Cardiac septum (tissue), 1 donor: ENCODE measurements around the gene RGS1. TPM values are rescaled to one million over a fixed set of nuclear protein-coding genes. Genes with fewer than 3 reads are reported as not detected.

Source experiments
- DNase-seq: peaks from one replicate; pipeline ENCODE4 v3.0.0-alpha.2; 2020; ENCODE audit warnings: low spot score
- intact Hi-C: fragments of 100-400 bp; cut with DNase I; formaldehyde crosslinking; loops from one replicate; pipeline ENCODE4 v1.14.0; 2022
- total RNA-seq: library from RNA; stranded (reverse); fragmentation: NEBNext Ultra II Directional; extraction: Animal tissue kit (Norgen Biotek cat#: 25700); gene quantifications from one replicate; pipeline ENCODE4 v1.2.1, GENCODE V29; 2021
- donor health status: DM: no; HTN: no; CAD: no.

RGS1 gene
- total RNA-seq, 1 donor from 2014 or later: 2.6 TPM

DNA sequence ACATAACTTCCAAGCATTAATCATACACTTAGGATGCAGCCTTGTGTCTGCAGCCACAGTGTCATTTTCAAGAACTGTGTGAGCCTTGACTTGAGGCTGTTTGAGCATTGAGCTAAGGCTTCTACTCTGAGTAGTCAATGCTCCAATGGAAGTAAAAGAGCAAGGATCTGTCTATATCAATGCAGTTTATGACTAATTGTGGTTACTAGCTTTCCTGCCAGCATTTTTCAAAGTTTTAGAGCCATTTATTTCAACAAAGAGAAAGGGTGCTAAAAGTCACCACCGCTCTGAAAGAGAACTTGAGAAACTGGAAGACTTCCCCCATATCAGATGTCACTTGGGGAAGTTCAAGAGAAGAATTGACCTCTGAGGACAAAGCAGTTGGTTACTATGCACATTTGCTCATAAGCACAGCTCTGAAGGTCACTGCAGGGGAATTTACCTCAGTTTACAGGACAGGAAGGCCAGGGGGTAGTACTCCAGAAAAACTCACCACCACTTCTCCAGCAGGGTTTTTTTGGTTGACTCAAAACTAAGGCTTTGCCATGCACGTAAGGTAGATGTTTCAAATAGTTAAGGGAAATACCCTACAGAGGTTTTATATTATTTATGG lies 24.5 kb upstream of the RGS1 start:
- no peak for DNase-seq
- intact Hi-C loops: no loop called here

DNA sequence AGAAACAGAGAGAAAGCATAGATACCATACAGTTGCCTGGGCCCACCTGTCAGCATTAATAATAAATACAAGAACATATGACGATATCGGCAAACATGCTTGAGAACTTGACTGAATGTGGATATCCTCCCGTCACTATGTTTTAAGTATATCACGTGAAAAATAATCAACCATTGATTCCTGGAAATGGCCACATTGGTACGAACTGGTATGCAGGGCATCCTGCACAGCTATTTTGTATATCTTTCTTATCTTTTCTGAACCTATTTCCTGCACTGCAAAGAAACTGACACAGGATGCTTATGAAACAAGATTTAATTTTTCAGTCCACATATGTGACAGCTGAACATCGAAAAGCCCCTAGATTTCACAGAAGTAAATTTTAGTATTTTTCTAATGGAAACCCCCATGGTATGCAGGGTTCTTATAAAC lies 22.8 kb upstream of the RGS1 start:
- no peak for DNase-seq
- intact Hi-C loops: no loop called here

- DNase-seq: no peak
- intact Hi-C loops: no loop called here
These were observed 21.8 kb upstream of the RGS1 start for GRCh38 chr1:192553741-192554140.

GRCh38 chr1:192554904-192555303 lies 20.7 kb upstream of the RGS1 start:
- intact Hi-C loops: no loop called here
- no peak for DNase-seq

DNA sequence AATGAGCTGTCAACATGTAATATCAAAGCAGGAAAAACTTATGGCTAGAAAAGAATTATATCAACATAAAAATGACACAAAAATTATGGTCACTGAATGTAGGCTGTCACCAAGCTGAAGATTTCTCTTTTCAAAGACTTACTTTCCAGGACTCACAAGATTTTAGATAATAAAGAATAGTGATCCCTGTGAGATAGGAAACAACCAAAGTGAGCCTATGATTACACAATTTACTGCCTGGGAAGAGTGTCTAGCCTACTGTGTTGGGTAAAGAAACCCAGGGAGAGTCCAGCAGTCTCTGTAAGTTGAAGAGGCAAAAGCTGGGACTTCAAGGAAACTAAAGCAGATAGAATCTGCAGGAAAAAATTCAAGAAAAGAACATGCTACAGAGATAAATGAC lies 20.2 kb upstream of the RGS1 start:
- intact Hi-C loops: no loop called here
- no peak for DNase-seq

DNA sequence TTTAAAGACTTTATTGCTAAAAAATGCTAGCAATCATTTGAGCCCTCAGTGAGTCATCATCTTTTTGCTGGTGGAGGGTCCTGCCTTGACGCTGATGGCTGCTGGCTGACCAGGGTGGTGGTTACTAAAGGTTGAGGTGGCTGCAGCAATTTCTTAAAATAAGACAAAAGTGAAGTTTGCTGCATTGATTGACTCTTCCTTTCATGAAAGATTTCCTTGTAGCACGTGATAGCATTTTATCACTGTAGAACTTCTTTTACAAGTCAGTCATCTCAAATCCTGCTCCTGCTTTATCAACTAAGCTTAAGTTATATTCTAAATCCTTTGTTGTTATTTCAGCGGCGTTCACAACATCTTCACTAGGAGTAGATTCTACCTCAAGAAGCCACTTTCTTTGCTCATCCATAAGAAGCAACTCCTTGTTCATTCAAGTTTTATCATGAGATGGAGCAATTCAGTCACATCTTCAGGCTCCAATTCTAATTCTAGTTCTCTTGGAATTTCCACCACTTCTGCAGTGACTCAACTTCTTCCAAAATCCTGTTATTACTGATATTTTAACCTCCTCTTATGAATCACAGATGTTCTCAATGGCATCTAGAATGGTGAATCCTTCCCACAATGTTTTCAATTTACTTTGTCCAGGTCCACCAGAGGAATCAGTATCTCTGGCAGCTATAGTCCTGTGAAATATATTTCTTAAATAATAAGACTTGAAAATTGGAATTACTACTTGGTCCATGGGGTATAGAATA lies 17.6 kb upstream of the RGS1 start:
- intact Hi-C loops: no loop called here
- no peak for DNase-seq

DNA sequence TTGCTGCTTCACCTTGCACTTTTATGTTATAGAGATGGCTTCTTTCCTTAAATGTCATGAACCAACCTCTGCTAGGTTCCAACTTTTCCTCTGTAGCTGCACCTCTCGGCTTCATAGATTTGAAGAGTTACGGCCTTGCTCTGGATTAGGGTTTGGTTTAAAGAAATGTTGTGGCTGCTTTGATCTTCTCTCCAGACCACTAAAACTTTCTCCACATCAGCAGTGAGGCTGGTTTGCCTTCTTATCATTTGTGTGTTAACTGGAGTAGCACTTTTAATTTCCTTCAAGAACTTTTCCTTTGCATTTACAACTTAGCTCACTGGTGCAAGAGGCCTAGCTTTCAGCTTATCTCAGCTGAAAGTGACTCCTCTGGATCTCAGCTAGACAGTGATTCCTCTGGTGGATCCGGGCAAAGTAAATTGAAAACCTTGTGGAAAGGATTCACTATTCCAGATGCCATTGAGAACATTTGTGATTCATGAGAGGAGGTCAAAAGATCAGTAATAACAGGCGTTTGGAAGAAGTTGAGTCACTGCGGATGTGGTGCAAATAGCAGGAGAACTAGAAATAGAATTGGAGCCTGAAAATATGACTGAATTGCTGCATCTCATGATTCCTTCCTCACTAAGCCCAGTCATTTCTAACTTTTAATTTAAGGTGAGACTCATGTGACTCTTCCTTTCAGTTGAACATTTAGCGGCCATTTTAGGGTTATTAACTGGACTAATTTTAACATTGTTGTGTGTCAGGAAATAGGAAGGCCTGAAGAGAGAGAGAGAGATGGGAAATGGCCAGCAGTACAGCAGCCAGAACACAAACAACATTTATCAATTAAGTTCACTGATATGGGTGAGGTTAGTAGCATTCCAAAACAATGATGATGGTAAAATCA lies 16.2 kb upstream of the RGS1 start:
- intact Hi-C loops: no loop called here
- DNase-seq: no peak

GRCh38 chr1:192561301-192561700 lies 14.3 kb upstream of the RGS1 start:
- intact Hi-C loops: no loop called here
- no peak for DNase-seq

GRCh38 chr1:192563129-192563528 lies 12.4 kb upstream of the RGS1 start:
- DNase-seq: no peak
- intact Hi-C loops: no loop called here

GRCh38 chr1:192564099-192564498 lies 11.5 kb upstream of the RGS1 start:
- DNase-seq: no peak

GRCh38 chr1:192565946-192566345 lies 9.6 kb upstream of the RGS1 start:
- intact Hi-C loops: no loop called here
- no peak for DNase-seq

More at GRCh38 chr1:192564099-192564498, 11.5 kb upstream of the RGS1 start:
- intact Hi-C loops: no loop called here

DNA sequence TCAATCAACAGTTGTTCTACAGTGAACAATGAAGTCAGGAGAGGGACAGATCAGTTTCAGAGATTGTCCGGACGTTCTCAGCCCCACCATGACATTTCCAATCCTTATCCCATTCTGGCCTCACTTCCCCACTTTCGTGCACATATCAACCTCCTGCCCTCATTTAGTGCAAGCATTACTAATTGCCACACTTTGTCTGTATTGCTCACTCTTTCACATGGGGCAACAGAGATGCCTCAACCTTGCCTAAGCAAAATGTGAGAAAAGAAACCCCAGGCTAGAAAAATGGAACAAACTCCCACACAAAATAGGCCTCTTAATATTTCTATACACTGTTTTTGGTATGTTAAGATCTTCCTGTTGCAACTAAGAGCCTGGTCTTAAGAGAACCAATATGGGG lies 8.9 kb upstream of the RGS1 start:
- intact Hi-C loops: no loop called here
- no peak for DNase-seq

- no peak for DNase-seq
These were observed 7.5 kb upstream of the RGS1 start for GRCh38 chr1:192568063-192568462.

DNA sequence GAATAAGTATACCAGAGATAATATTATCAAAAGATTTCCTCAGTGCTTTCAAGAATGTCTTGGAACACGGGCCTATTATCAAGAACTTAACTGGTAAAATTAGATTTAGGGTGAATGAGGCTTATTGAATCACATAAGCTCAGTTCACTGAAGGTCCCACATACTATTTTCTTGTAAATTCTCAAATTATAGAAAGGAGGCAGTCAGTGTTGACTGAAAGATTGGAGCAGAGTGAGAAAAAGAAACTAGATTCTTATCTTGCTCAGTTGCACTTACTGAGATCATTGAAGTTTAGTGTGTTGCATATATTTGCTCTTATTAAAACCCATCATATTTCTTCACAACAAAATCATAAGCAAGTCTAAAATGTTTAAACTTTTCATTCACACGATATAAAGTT lies 3.9 kb upstream of the RGS1 start:
- no peak for DNase-seq
- intact Hi-C loops: no loop called here

More at GRCh38 chr1:192568063-192568462, 7.5 kb upstream of the RGS1 start:
- intact Hi-C loops: no loop called here

DNA sequence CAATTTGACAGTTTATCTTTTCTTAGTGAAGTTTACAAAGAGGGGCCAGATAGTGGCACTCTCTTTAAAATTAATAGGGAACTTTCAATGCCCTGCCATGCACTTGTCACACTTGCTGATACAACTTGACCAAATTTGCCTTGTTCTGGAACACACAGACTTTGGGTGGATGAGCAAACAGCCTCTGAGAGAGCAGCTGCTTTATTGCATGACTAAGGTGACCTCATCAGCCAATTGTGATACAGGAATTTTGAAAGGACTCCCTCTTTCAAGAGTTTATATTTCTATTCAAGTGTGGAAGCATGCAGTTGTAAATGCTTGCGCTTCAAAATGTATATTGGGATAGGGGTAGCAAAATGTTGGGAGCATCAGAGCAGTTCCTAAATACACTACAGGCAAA lies 2.1 kb upstream of the RGS1 start:
- intact Hi-C loops: no loop called here
- no peak for DNase-seq

DNA sequence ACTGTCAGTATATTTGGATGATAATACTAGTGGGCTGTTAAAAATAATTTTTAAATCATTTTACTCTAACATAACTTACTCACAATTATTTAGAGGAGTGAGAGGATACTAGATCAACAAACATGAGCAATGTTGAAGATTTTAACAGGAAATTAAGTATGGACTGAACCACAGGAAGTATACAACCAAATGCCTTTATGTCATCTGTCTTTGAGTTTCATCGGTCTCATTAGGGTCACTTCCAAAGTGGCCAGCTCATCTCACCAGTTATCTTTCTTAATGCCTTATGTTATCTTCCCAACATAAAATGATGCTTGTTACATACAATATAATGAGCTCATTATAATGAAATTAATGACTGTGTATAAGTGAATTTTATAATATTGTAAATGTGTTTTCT lies 1.5 kb upstream of the RGS1 start:
- DNase-seq: no peak

GRCh38 chr1:192576190-192577144 lies 894 bp downstream of the RGS1 start:
- intact Hi-C loops: no loop called here
- no peak for DNase-seq

More for the DNA sequence above, 1.5 kb upstream of the RGS1 start:
- intact Hi-C loops: no loop called here

GRCh38 chr1:192577145-192578140 lies 1.9 kb downstream of the RGS1 start:
- intact Hi-C loops: no loop called here
- DNase-seq: no peak
